Activated CD8-positive, alpha-beta memory T cell treated with anti-CD3 and anti-CD28 coated beads, Interleukin-2, amount 50 U/mL, for 1 hour (primary cell): Measurements from ENCODE around the gene TNIP2.
"Not testable (repeated sequence)": the region's sequence is repeated elsewhere in the genome, so short reads cannot be mapped to it uniquely, and the experiment has no call there.

Experiments
- DNase-seq: peaks from one replicate; pipeline ENCODE4 v3.0.0-alpha.2; 2020; ENCODE audit errors: extremely low read depth

The TNIP2 gene

GRCh38 chr4:2744576-2745270 is 11.4 kb downstream of the TNIP2 start:
- no peak for DNase-seq

GRCh38 chr4:2743518-2744445 is 12.4 kb downstream of the TNIP2 start:
- no peak for DNase-seq

GRCh38 chr4:2742823-2743517 is 13.2 kb downstream of the TNIP2 start:
- DNase-seq, result no peak

GRCh38 chr4:2742081-2742822 is 13.9 kb downstream of the TNIP2 start:
- DNase-seq, result no peak

GRCh38 chr4:2741626-2742025 is 14.5 kb downstream of the TNIP2 start:
- no peak for DNase-seq

- not testable (repeated sequence) for DNase-seq
These were observed 17.8 kb downstream of the TNIP2 start for GRCh38 chr4:2738296-2738695.

- DNase-seq, result no peak
These were observed 20.3 kb downstream of the TNIP2 start for GRCh38 chr4:2735869-2736268.

- DNase-seq, result no peak
These were observed 21.5 kb downstream of the TNIP2 start for GRCh38 chr4:2734612-2735011.

GRCh38 chr4:2733844-2734574 is 22.1 kb downstream of the TNIP2 start:
- no peak for DNase-seq

GRCh38 chr4:2733001-2733843 is 22.9 kb downstream of the TNIP2 start:
- DNase-seq, result no peak

- DNase-seq, result no peak
These were observed 23.6 kb downstream of the TNIP2 start for GRCh38 chr4:2732526-2732925.

GRCh38 chr4:2731907-2732317 is 24.2 kb downstream of the TNIP2 start:
- no peak for DNase-seq

- no peak for DNase-seq
These were observed 26.6 kb downstream of the TNIP2 start for GRCh38 chr4:2729533-2729875.

- no peak for DNase-seq
These were observed 27.2 kb downstream of the TNIP2 start for GRCh38 chr4:2728806-2729532.

GRCh38 chr4:2728221-2728620 is 27.9 kb downstream of the TNIP2 start:
- no peak for DNase-seq

GRCh38 chr4:2726881-2727280 is 29.3 kb downstream of the TNIP2 start:
- not testable (repeated sequence) for DNase-seq

- DNase-seq, result no peak
These were observed 30.8 kb downstream of the TNIP2 start for GRCh38 chr4:2725380-2725779.

- DNase-seq, result no peak
These were observed 32.4 kb downstream of the TNIP2 start for GRCh38 chr4:2723751-2724150.

GRCh38 chr4:2722033-2722432 is 34.1 kb downstream of the TNIP2 start:
- DNase-seq, result no peak

GRCh38 chr4:2721586-2721985 is 34.5 kb downstream of the TNIP2 start:
- DNase-seq, result no peak
